ENCODE measurements around the gene PPP1R13L. TPM values are rescaled to one million over a fixed set of nuclear protein-coding genes. Genes with fewer than 3 reads are reported as not detected.

The PPP1R13L gene
- total and polyA plus RNA-seq, 2 of the 8 experiments (the other 6 are each of a cell fraction or from before 2014, with no cell fraction given) = 9.1 to 15.3 TPM

- Histone ChIP-seq H2AFZ (ENCODE audit: low read length) (no peak overlapping the region), H3K4me1 (replicated peaks in 1 of 4; ENCODE audit: control insufficient read depth in 3 of 4, insufficient read depth in 4 of 4, low read length in 3 of 4) (0 out of 7 replicates have a peak, but pooled peaks cover 0 to under 1% (median 0%) of the 10 kb centered on the region in 4 experiments), H3K4me3 (ENCODE audit: extremely low read depth in 1 of 4, insufficient read depth in 2 of 4, low read depth in 3 of 4, low read length in 4 of 4) (no peak overlapping the region), H3K4me2 (ENCODE audit: insufficient read depth in 1 of 2, low read depth in 2 of 2, low read length in 2 of 2) (no peak overlapping the region), H3K79me1 (ENCODE audit: low read depth, low read length) (peaks cover 2% of the 10 kb centered on the region; the same call in 1 of the 2 replicates), H2BK15ac (ENCODE audit: low read length) (no peak overlapping the region), H3K79me2 (ENCODE audit: control insufficient read depth in 1 of 2, insufficient read depth in 2 of 2, low read length in 2 of 2) (no peaks in the 10 kb centered on the region), H3K23me2 (ENCODE audit: low read depth, low read length) (no peaks in the 10 kb centered on the region), H4K8ac (ENCODE audit: extremely low read depth, insufficient read depth, low read length) (no peak overlapping the region), H2BK12ac (ENCODE audit: low read depth, low read length) (no peak overlapping the region), H3K27me3 (replicated peaks in 1 of 4; ENCODE audit: control insufficient read depth in 3 of 4, extremely low read depth in 1 of 4, insufficient read depth in 3 of 4, low read length in 3 of 4) (no peaks in the 10 kb centered on the region), H3K4ac (replicated peaks; ENCODE audit: insufficient read length, low read depth, low read length) (no peak overlapping the region), H2BK120ac (replicated peaks; ENCODE audit: low read depth, low read length) (no peak overlapping the region), H3K18ac (ENCODE audit: extremely low read depth, low read length) (no peak overlapping the region), H3K23ac (ENCODE audit: insufficient read length) (no peak overlapping the region), H2BK5ac (ENCODE audit: low read depth, low read length) (no peak overlapping the region), H4K5ac (ENCODE audit: insufficient read length, low read depth, low read length) (no peak overlapping the region), H2AK5ac (ENCODE audit: low read depth, low read length) (no peak overlapping the region), H3K56ac (replicated peaks; ENCODE audit: insufficient read length, low read depth, low read length) (no peak overlapping the region), H3K14ac (ENCODE audit: insufficient read length) (no peak overlapping the region), H4K20me1 (replicated peaks in 1 of 2; ENCODE audit: control insufficient read depth in 1 of 2, insufficient read depth in 2 of 2, low read length in 2 of 2) (peaks cover 0 to 34% of the 10 kb centered on the region in 2 experiments), H2BK20ac (ENCODE audit: low read length) (no peak overlapping the region), H3K9me3 (ENCODE audit: insufficient read depth in 2 of 2, low read depth in 1 of 2, low read length in 1 of 2) (no peaks in the 10 kb centered on the region), H3K9ac (replicated peaks in 1 of 4; ENCODE audit: extremely low read depth in 1 of 4, low read depth in 3 of 4, low read length in 3 of 4) (no peak overlapping the region), H4K91ac (replicated peaks; ENCODE audit: insufficient read length, low read length) (no peak overlapping the region), H3K27ac (ENCODE audit: low read depth, low read length) (no peak overlapping the region), H3K36me3 (ENCODE audit: control insufficient read depth in 2 of 4, insufficient read depth in 4 of 4, low read length in 3 of 4) (peaks cover 23 to 71% (median 57%) of the 10 kb centered on the region in 4 experiments)
- ChIA-PET CTCF (ENCODE audit: partially characterized antibody) (interaction anchor here (0.6 to 1.9 kb wide), 2 partner anchors 19 to 41 kb away, joined by 4 to 5 read pairs; no protein-coding TSS in a partner anchor), POLR2A (ENCODE audit: partially characterized antibody) (interaction anchor here (1.0 to 2.4 kb wide), 4 partner anchors 7 to 15 kb away, joined by 3 to 14 read pairs (median 6); no protein-coding TSS in a partner anchor)
- FAIRE-seq = no peak
- no peak for DNase-seq (ENCODE audit: low read depth in 1 of 2, low spot score in 2 of 2)
- TF ChIP-seq YY1 (IDR thresholded peaks at IDR 0.05; ENCODE audit: low read depth, low read length) (no peak), JUND (IDR thresholded peaks at IDR 0.05; ENCODE audit: low read length) (no peak), HDAC2 (IDR thresholded peaks at IDR 0.05; ENCODE audit: borderline replicate concordance in 1 of 2, low read depth in 2 of 2, low read length in 2 of 2) (no peak), EGR1 (IDR thresholded peaks at IDR 0.05; ENCODE audit: borderline replicate concordance, low read depth, low read length) (no peak), RXRA (IDR thresholded peaks at IDR 0.05; ENCODE audit: insufficient read depth, low read depth, low read length) (no peak), SIRT6 (IDR thresholded peaks at IDR 0.05; ENCODE audit: low read length) (no peak)
- WGBS, 2 experiments (ENCODE audit: extremely low coverage in 1 of 2, insufficient coverage in 1 of 2, insufficient read length in 1 of 2, insufficient replicate concordance in 2 of 2, low coverage in 1 of 2, low lambda C conversion rate in 2 of 2, missing lambda C conversion rate in 1 of 2) = 89% methylated on average over 11 of the region's 11 CpGs; no CpG with 5 or more reads in 1 of the 2 experiments
Measured at GRCh38 chr19:45354241-45354842, 50.5 kb downstream of the PPP1R13L start.
